NCI-H345 treated with DMSO at 0.1 percent for 48 hours (cell line): ENCODE measurements around the gene TSGA10IP.
A peak's percentile ranks its signal among the peaks of the same experiment; 100 is the strongest.

Experiments used
- DNase-seq: peaks from one replicate; lab custom pipeline; 2025; ENCODE audit not compliant: unreplicated experiment; lab: John Stamatoyannopoulos, UW

TSGA10IP gene

GRCh38 chr11:65973439-65974110, 28.3 kb downstream of the TSGA10IP start:
- no peak for DNase-seq

- no peak for DNase-seq
Measured at GRCh38 chr11:65975771-65976170, 30.5 kb downstream of the TSGA10IP start.

GRCh38 chr11:65976216-65977176, 31.2 kb downstream of the TSGA10IP start:
- DNase-seq: no peak

- no peak for DNase-seq
Measured at GRCh38 chr11:65977621-65978390, 32.5 kb downstream of the TSGA10IP start.

DNA sequence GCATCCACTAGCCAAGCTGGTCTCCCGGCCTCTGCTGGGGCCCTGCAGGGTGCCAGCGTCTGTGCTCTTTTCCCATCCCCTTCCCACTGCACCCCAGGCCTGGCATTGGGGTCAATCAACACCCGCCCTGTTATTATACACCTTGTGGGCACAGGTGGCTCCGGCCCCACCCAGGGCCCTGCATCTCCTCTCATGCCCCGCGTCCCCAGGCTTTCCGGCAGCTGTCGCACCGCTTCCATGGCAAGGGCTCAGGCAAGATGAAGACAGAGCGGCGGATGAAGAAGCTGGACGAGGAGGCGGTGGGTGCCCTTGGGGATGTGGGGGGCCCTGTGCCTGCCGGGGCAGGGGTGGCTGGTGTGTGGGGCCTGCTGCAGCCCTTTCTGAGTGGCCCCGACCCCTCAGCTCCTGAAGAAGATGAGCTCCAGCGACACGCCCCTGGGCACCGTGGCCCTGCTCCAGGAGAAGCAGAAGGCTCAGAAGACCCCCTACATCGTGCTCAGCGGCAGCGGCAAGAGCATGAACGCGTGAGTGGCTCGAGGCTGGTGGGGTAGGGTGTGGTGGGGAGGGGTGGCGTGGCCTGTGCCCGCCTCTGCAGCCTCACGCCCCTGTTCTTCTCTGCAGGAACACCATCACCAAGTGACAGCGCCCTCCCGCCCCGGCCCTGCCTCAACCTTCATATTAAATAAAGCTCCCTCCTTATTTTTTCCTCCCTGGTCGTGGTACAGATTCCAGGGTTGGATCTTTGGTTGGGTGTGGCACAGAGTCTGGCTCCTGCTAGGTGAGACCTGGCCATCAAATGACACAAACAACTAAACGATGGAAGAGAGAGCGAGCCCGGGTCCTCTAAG, 33.3 kb downstream of the TSGA10IP start:
- DNase-seq: no peak

DNA sequence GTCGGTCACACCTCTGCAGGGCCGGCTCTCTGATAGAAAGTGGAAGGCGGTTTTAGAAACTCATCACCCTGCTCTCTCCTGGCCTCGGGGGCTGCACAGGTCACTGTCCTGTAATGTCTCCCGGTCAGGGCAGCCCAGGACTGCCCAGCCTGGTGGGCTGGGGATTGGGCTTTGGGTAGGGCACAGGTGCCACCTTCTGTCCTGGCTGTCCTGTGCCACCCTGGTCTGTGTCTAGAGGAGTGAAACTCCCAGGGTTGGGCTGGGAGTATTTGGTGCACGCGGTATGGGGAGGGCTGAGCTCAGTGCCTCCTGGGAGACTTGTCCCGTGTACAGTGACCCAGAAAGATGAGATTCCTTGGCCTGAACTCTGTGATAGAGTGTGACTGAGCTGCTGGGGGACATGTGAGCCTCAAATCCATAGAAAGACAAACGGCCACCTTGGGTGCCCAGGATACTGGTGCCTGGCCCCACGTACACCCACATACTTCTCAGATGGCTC, 34.0 kb downstream of the TSGA10IP start:
- DNase-seq: no peak

DNA sequence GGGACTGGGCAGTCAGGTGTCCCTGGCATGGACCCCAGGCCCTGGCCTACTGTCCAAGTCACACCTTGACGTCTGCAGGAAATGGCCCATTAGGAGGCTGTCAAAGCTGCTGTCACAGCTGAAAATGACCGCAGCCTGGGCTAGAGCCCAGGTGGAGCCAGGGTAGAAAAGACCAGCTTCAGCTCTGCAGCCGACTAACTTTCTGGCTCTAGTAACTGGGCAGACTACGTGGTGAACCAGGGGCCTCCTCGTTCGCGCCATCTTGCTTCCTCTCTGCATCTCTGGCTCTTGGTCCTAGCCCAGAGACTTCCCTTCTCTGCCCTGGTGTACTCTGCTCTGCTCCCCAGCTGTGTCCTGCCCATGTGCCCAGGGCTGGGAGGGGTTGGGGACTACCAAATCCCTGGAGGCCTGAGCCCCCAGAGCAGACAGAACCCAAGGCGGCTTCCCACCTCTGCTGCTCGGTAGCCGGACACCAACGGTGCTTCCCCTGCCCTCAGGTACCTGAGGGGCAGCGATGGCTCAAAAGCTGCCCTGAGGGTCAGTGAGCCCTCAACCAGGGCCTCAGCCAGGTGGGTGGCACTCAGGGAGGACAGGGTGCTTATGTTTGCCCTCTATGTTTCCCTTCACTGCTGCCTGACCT, 35.9 kb downstream of the TSGA10IP start:
- no peak for DNase-seq

GRCh38 chr11:65981972-65982823, 36.9 kb downstream of the TSGA10IP start:
- no peak for DNase-seq

DNA sequence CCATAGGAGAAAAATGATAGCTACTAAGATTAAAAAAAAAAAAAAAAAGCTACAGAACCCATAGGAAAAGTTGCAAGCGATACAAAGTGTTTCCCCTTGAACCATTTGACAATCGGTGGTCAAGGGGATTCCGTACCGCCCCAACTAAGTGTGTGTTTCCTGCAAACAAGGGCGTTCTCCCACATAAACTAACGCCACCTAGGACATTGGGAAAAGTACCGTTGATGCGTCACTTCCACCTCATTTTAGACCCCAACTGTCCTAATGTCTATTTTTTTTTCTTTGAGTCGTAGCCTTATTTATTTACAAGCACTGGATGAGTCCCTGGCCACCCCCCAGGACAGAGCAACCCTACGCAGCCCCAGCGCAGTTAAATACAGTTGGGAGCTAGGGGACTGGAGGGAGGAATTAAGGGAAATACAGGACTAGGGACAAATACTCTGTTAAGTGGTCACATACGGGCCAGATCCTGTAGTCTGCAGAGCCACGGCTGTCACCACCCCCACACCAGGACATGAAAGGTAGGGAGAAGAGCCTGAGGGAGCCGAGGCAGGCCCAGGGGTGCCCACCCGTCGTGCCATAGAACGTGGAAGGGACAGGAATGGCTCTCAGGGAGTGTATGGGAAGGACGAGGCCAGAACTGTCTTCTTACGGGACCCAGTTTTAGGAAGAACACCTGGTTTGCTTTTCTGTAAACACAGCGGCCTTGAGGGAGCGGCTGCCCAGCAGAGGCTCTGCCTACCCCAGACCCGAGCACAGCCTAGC, 37.7 kb downstream of the TSGA10IP start:
- DNase-seq: no peak

GRCh38 chr11:65983589-65983987, 38.3 kb downstream of the TSGA10IP start:
- DNase-seq: no peak

GRCh38 chr11:65987336-65987735, 42.1 kb downstream of the TSGA10IP start:
- no peak for DNase-seq

DNA sequence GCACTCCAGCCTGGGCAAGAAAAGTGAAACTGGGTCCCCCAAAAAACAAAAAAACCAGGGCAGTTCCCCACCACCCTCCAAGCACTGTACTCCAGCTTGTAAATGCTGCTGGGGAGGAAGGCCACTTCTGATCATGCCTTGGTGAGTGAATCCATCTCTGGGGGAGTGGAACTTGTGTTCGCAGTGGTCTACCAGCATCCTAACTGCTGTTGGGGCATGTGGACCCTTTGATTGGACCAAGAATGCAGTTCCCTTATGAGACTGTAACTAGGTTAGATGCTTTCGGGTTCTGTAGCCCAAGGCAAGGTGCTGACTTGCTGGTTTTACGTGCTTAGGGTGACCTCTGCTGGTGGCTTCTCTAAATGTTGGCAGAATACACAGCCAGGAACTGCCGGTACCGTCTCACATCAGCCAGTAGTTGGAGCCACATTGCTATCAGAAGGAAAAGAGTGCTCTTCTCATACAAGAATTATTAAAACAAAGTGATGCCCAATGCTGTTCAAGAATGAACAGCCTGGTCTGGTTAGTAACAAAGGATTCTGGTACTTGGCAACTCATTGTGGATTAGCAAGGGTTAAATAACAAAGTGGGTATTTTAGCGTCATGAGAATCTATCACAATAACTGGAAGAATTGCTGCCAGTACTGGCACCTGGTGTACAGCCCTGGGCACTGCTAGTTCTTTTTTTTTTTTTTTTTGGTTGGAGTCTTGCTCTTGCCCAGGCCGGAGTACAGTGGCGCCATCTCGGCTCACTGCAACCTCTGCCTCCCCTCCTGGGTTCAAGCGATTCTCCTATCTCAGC, 43.7 kb downstream of the TSGA10IP start:
- DNase-seq: peak; percentile 80

DNA sequence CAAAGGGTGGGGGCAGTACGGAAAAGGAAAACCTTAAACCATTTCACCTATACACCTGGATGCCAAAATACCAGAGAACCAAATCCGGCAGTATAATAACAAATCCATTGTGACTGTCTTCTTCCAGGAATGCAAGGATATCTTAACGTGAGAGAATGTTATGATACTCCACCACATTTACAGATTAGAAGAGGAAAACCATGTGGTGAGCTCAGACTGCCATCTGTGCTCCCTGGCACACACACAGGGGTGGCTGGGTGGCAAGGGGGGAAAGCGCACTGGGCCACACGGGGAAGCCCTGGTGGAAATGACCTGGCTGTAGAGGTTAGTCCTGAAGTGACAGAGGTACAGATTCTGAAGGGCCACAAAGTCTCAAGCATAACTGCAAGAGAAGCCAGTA, 46.8 kb downstream of the TSGA10IP start:
- DNase-seq: no peak

GRCh38 chr11:65997286-65997685, 52.0 kb downstream of the TSGA10IP start:
- DNase-seq: no peak

- peak; percentile 99 for DNase-seq
Measured at GRCh38 chr11:66001942-66002647, 56.8 kb downstream of the TSGA10IP start, which contains the start of the genes BANF1 and EIF1AD. Gene BANF1, plus strand, starts transcription at chr11:66002503. Its CDS starts 748 bp downstream, at chr11:66003251. Gene EIF1AD, minus strand, starts transcription at chr11:66002157. Its CDS starts 1,768 bp downstream, at chr11:66000389.

GRCh38 chr11:66002648-66003225, 57.5 kb downstream of the TSGA10IP start:
- no peak for DNase-seq
